Measurements from ENCODE around the gene SGMS1. TPM values are rescaled to one million over a fixed set of nuclear protein-coding genes. Genes with fewer than 3 reads are reported as not detected.

The SGMS1 gene
- total RNA-seq, 1 donor from 2014 or later, result 128 TPM

DNA sequence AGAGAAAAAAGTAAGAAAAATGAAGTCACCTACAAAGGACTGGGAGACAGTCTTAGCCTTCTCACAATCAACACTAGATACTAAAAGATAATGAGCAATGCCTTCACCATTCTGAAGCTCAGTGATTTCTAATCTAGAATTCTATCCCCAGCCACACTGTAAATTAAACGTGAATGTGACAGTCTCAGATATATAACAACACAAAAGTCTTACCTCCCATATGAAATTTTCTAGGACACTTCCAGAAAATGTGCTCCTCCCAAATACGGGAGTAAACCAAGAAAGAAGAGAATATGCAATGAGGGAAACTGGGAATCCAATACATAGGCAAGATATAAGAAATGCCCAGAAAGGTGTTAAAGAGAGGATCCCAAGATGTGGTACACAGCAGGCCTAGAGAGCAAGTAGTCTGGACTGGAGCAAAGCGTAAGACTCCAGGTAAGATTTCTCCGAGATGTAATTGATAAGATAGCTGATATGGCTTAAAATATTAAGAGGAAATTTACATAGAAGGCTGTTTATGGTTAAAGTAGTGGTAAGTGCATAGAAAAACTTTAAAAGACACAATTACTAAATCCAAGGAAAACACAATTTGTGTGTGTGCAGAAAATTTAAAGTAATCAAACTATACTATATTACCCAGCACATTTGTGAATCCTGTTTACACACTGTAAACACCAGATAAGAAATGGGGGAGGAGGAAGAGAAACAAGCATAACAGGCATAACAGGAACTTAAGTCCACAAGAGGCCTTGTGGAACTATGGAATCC, 44.1 kb downstream of the SGMS1 start:
- Histone ChIP-seq H3K4me1 (peaks cover 5 to 20% of the 10 kb centered on the region in 2 donors), H3K27me3 (no peaks in the 10 kb centered on the region), H3K4me3 (no peak overlapping the region), H3K36me3 (no peaks in the 10 kb centered on the region), H3K27ac (no peak overlapping the region), H3K9me3 (no peaks in the 10 kb centered on the region)
- TF ChIP-seq, protein P1, sequence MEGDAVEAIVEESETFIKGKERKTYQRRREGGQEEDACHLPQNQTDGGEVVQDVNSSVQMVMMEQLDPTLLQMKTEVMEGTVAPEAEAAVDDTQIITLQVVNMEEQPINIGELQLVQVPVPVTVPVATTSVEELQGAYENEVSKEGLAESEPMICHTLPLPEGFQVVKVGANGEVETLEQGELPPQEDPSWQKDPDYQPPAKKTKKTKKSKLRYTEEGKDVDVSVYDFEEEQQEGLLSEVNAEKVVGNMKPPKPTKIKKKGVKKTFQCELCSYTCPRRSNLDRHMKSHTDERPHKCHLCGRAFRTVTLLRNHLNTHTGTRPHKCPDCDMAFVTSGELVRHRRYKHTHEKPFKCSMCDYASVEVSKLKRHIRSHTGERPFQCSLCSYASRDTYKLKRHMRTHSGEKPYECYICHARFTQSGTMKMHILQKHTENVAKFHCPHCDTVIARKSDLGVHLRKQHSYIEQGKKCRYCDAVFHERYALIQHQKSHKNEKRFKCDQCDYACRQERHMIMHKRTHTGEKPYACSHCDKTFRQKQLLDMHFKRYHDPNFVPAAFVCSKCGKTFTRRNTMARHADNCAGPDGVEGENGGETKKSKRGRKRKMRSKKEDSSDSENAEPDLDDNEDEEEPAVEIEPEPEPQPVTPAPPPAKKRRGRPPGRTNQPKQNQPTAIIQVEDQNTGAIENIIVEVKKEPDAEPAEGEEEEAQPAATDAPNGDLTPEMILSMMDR (IDR thresholded peaks at IDR 0.05), result no peak
- DNase-seq (ENCODE audit: low spot score in 2 of 2), result no peak
- intact Hi-C loops (cut with DNase I), result no loop called here

DNA sequence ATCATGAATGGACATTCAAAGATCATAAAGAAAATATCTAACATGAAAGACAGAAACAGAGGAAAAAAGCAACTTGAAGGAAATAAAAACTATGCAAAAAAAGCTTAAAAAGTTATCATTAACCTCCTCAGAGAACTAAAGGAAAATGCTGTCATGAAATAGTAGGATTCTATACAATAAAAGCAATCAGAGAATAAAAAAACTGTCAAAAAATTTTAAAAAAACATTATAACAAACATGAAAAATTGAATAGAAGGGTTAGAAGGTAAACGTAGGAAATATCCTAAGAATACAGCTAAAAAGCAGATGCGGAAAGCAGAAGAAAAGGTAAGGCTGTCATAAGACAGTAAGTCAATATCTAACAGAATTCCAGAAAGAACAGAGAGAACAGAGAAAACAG, 44.8 kb downstream of the SGMS1 start:
- intact Hi-C loops (cut with DNase I), result no loop called here
- TF ChIP-seq, protein P1 (IDR thresholded peaks at IDR 0.05), result no peak
- Histone ChIP-seq H3K9me3 (no peaks in the 10 kb centered on the region), H3K4me3 (no peak overlapping the region), H3K36me3 (no peaks in the 10 kb centered on the region), H3K27me3 (no peaks in the 10 kb centered on the region), H3K27ac (no peak overlapping the region), H3K4me1 (peaks cover 5 to 20% of the 10 kb centered on the region in 2 donors)
- DNase-seq (ENCODE audit: low spot score in 2 of 2), result no peak

DNA sequence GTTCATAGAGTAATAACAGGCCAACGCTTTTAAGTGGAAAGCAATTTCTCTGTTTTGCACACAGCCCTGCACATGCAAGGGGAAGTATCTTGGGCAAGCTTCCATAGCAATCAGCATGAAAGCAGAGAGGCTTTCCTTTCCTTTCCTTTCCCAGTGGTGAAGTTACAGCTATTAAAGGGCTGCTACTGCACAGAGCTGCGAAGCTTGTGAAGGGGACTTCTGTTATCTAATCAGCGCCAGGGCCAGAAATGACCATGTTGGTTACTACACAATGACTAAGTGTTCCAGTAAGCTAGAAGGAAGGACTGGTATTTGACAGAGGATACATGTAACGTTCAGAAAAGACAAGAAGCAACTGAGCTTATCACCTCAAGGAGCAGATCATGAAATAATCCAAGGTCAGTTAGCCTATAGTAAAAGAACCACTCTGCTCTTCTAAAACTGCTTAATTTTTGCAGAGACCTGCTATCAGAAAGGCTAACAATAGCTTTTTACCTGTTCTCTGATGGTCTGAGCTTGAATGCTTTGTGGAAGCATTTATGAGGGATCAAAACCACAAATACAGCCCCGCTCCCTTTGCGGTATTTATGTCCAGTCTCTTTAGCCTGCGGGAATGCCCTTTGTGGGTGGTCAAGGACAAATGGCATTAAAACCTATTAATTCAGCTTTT, 45.9 kb downstream of the SGMS1 start:
- Histone ChIP-seq H3K9me3 (no peaks in the 10 kb centered on the region), H3K27ac (peak overlapping the region in 1 of 2 donors; percentile 19), H3K4me3 (no peak overlapping the region), H3K36me3 (no peaks in the 10 kb centered on the region), H3K27me3 (no peaks in the 10 kb centered on the region), H3K4me1 (peaks cover 5 to 21% of the 10 kb centered on the region in 2 donors)
- TF ChIP-seq, protein P1 (IDR thresholded peaks at IDR 0.05), result no peak
- peak in 1 of 2 donors; percentile 64 for DNase-seq (ENCODE audit: low spot score in 2 of 2)
- intact Hi-C loops (cut with DNase I), result no loop called here

DNA sequence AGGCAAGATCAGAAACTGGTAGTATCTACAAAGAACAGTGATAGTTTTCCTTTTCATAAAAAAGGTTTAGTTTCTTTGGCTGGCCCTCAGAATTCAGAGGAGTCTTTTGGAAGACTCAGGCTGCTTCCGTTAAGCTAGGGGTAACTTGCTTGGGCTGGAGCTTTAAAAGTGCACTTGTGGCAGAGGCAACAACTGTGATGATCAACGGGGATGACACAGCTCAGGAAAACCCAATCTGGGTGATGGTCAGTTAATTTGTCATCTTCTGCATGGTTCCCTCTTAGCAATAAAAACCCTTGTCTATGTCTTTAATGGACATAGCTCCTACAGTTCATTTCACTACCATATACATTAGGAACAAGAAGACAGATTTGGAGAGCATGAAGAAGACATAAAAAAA, 46.7 kb downstream of the SGMS1 start:
- DNase-seq (ENCODE audit: low spot score in 2 of 2), result no peak
- Histone ChIP-seq H3K36me3 (no peaks in the 10 kb centered on the region), H3K9me3 (no peaks in the 10 kb centered on the region), H3K27me3 (no peaks in the 10 kb centered on the region), H3K4me3 (no peak overlapping the region), H3K4me1 (peaks cover 8 to 28% of the 10 kb centered on the region in 2 donors), H3K27ac (peak overlapping the region in 1 of 2 donors; percentile 26)
- intact Hi-C loops (cut with DNase I), result no loop called here
- TF ChIP-seq, protein P1 (IDR thresholded peaks at IDR 0.05), result no peak

DNA sequence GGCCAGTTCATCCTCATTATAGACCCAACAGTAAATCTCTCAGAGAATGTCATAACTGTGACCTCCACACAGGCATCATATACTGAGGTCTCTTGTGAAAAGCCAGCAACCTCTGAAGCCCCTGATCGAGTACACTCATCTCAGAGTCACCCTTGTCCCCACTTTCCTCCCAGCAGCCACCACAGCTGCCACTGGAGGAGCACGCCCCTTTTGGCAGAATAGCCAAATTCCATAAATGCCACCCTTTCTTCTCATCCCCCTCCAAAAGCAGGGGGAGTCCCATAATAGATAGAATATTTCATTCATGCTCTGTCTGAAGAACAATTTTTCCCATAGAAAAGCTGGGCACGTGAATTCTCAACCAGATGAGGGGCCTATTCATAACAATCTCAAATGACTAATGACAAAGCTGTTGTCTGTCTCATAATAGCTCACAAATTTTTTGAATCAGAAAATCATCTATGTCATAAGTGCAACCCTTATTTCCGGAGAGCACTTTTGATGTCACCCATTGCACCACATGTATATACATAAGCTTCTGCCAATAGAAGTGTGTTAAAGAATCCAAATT, 47.4 kb downstream of the SGMS1 start:
- TF ChIP-seq, protein P1 (IDR thresholded peaks at IDR 0.05), result no peak
- no peaks in the 10 kb centered on the region for H3K27me3 ChIP-seq
- H3K36me3 ChIP-seq, result no peaks in the 10 kb centered on the region
- intact Hi-C loops (cut with DNase I), result no loop called here
- no peaks in the 10 kb centered on the region for H3K9me3 ChIP-seq
- no peak overlapping the region for H3K27ac ChIP-seq
- no peak overlapping the region for H3K4me3 ChIP-seq
- peaks cover 8 to 30% of the 10 kb centered on the region in 2 donors for H3K4me1 ChIP-seq
- no peak for DNase-seq (ENCODE audit: low spot score in 2 of 2)

All from ascending aorta (tissue), 2 donors.